ENCODE measurements around the gene SLC38A5.
"Not testable (repeated sequence)": the region's sequence is repeated elsewhere in the genome, so short reads cannot be mapped to it uniquely, and the experiment has no call there.

Gene SLC38A5

GRCh38 chrX:48467281-48467761, 2.7 kb downstream of the SLC38A5 start:
- no peak for DNase-seq

- DNase-seq = no peak
Observed at GRCh38 chrX:48466696-48467095, 3.4 kb downstream of the SLC38A5 start.

- no peak for DNase-seq
Observed at GRCh38 chrX:48465336-48465933, 4.6 kb downstream of the SLC38A5 start.

- DNase-seq = no peak
Observed at GRCh38 chrX:48461830-48462229, 8.2 kb downstream of the SLC38A5 start.

- DNase-seq = no peak
Observed at GRCh38 chrX:48460606-48461005, 9.5 kb downstream of the SLC38A5 start.

GRCh38 chrX:48460031-48460430, 10.0 kb downstream of the SLC38A5 start:
- no peak for DNase-seq

GRCh38 chrX:48459483-48459882, 10.6 kb downstream of the SLC38A5 start:
- DNase-seq = no peak

GRCh38 chrX:48458711-48459110, 11.3 kb downstream of the SLC38A5 start:
- DNase-seq = no peak

- DNase-seq = no peak
Observed at GRCh38 chrX:48456628-48457331, 13.3 kb downstream of the SLC38A5 start.

GRCh38 chrX:48451708-48452107, 18.4 kb downstream of the SLC38A5 start:
- no peak for DNase-seq

GRCh38 chrX:48450076-48450475, 20.0 kb downstream of the SLC38A5 start:
- DNase-seq = no peak

GRCh38 chrX:48447201-48447600, 22.9 kb downstream of the SLC38A5 start:
- not testable (repeated sequence) for DNase-seq

GRCh38 chrX:48433713-48434112, 36.3 kb downstream of the SLC38A5 start:
- DNase-seq = peak; percentile 0

- not testable (repeated sequence) for DNase-seq
Observed at GRCh38 chrX:48430166-48430565, 39.9 kb downstream of the SLC38A5 start.

GRCh38 chrX:48429606-48430005, 40.5 kb downstream of the SLC38A5 start:
- DNase-seq = not testable (repeated sequence)

GRCh38 chrX:48427027-48427716, 42.9 kb downstream of the SLC38A5 start:
- DNase-seq = not testable (repeated sequence)

GRCh38 chrX:48411860-48412259, 58.2 kb downstream of the SLC38A5 start, which contains the start of gene SSX4B:
Gene SSX4B, minus strand, starts transcription at chrX:48411960. Its CDS starts 588 bp downstream, at chrX:48411372.
- not testable (repeated sequence) for DNase-seq
